ENCODE data around the gene JAM2. TPM values are rescaled to one million over a fixed set of nuclear protein-coding genes. Genes with fewer than 3 reads are reported as not detected.

JAM2 gene
- total RNA-seq, 1 experiment from 2014 or later = 2.6 TPM

- no peak overlapping the region for H3K56ac ChIP-seq (ENCODE audit: insufficient read length, low read depth, low read length)
- H3K18ac ChIP-seq (ENCODE audit: insufficient read length, low read depth, low read length) = no peak overlapping the region
- Mint-ChIP-seq H3K9me3 (no peaks in the 10 kb centered on the region), H3K36me3 (ENCODE audit: insufficient read depth in 1 of 3, low read depth in 3 of 3) (peaks cover 6 to 52% (median 45%) of the 10 kb centered on the region in 3 experiments; a peak in 5 of 7 replicates), H3K27me3 (ENCODE audit: low read depth) (no peaks in the 10 kb centered on the region), H3K4me1 (no peaks in the 10 kb centered on the region), H3K27ac (no peak overlapping the region), H3K4me3 (no peak overlapping the region)
- no peak overlapping the region for H2BK12ac ChIP-seq (ENCODE audit: insufficient read length, low read depth, low read length)
- H4K5ac ChIP-seq (ENCODE audit: insufficient read length, low read depth, low read length) = no peak overlapping the region
- H4K20me1 ChIP-seq (ENCODE audit: control insufficient read depth, insufficient read depth, insufficient read length) = no peaks in the 10 kb centered on the region
- no peak overlapping the region for H3K14ac ChIP-seq (ENCODE audit: insufficient read depth, low read length)
- no peak overlapping the region for H3K4ac ChIP-seq (ENCODE audit: low read depth, low read length)
- H3T11ph ChIP-seq (ENCODE audit: low read length) = no peak overlapping the region
- no peaks in the 10 kb centered on the region for H3K79me2 ChIP-seq (ENCODE audit: insufficient read depth, low read length)
- H2AFZ ChIP-seq (ENCODE audit: low read length) = no peak overlapping the region
- H3K23ac ChIP-seq (ENCODE audit: insufficient read length, low read depth, low read length) = no peak overlapping the region
- H3K9ac ChIP-seq (ENCODE audit: extremely low read depth, insufficient read length, low read length) = no peak overlapping the region
- H2AK5ac ChIP-seq (ENCODE audit: insufficient read length, low read length) = no peak overlapping the region
- no peaks in the 10 kb centered on the region for H3K9me3 ChIP-seq (ENCODE audit: control insufficient read depth, low read depth, low read length)
- H3K4me2 ChIP-seq (ENCODE audit: insufficient read depth, insufficient read length, low read length) = no peak overlapping the region
- no peak for DNase-seq
- no peak overlapping the region for H2BK5ac ChIP-seq (ENCODE audit: insufficient read length, low read length)
- H2BK120ac ChIP-seq (ENCODE audit: low read depth, low read length, poor library complexity, severe bottlenecking) = no peak overlapping the region
- H2BK20ac ChIP-seq (ENCODE audit: low read depth, low read length, poor library complexity, severe bottlenecking) = no peak overlapping the region
- H4K91ac ChIP-seq (ENCODE audit: insufficient read length, low read depth, low read length) = no peak overlapping the region
- H2BK15ac ChIP-seq (ENCODE audit: low read depth, low read length) = no peak overlapping the region
- no peak overlapping the region for H3K27ac ChIP-seq (ENCODE audit: insufficient read length, low read depth, low read length)
- H3K27me3 ChIP-seq (ENCODE audit: insufficient read depth, low read length) = no peaks in the 10 kb centered on the region
- H4K8ac ChIP-seq (replicated peaks; ENCODE audit: insufficient read length, low read depth, low read length) = no peak overlapping the region
- H3K79me1 ChIP-seq (ENCODE audit: insufficient read depth, low read depth, low read length, poor library complexity, severe bottlenecking) = no peaks in the 10 kb centered on the region
- no peaks in the 10 kb centered on the region for H3K23me2 ChIP-seq (ENCODE audit: insufficient read length, low read depth, low read length, poor library complexity, severe bottlenecking)
- no peak for TF ChIP-seq CTCF (conservative IDR thresholded peaks at IDR 0.05)
- H3K4me1 ChIP-seq (ENCODE audit: insufficient read depth, low read length) = no peaks in the 10 kb centered on the region
These were observed 118.5 kb downstream of the JAM2 start for GRCh38 chr21:25757531-25757930.
